IMR-90 (cell line): ENCODE measurements around the gene RPS28. TPM values are rescaled to one million over a fixed set of nuclear protein-coding genes. Genes with fewer than 3 reads are reported as not detected.

ENCODE experiments used
- ATAC-seq: fragments of 200-7000 bp; cut with Tn5 transposase; 2 replicates; pipeline ENCODE4 v1.9.1; 2020; ENCODE audit warnings: low read depth, mild to moderate bottlenecking, moderate library complexity
- BruUV-seq: library from RNA; stranded (reverse); fragments of 400-500 nt; replicated peaks from 2 replicates; lab custom pipeline; 2021; lab: Mats Ljungman, UMichigan
- CTCF ChIA-PET: fragments of 300-600 bp; formaldehyde crosslinking; extraction: SDS; loops from one replicate; lab custom pipeline; 2021; ENCODE audit warnings: antibody characterized with exemption; lab: Yijun Ruan, JAX
- POLR2A ChIA-PET: fragments of 300-600 bp; sonication (Branson Sonifier 250); formaldehyde crosslinking; loops from one replicate; lab custom pipeline; 2022; ENCODE audit warnings: antibody characterized with exemption; ENCODE audit not compliant: unreplicated experiment; lab: Charles Lee
- DNase-seq: peaks from one replicate; pipeline ENCODE4 v3.0.0; 2013
- H2AFZ ChIP-seq: replicated peaks from 2 replicates; pipeline ENCODE3; 2013; ENCODE audit warnings: low read length, mild to moderate bottlenecking; ENCODE audit not compliant: poor library complexity
- H2AK5ac ChIP-seq: 2 replicates; pipeline ENCODE4 v1.6.1; 2013; ENCODE audit warnings: low read depth, low read length, inconsistent platforms
- H2AK9ac ChIP-seq: replicated peaks from 2 replicates; pipeline ENCODE3; 2013; ENCODE audit warnings: mild to moderate bottlenecking, low read depth, low read length, moderate library complexity; ENCODE audit not compliant: poor library complexity
- H2BK120ac ChIP-seq: 2 replicates; pipeline ENCODE4 v1.6.1; 2013; ENCODE audit warnings: low read depth, low read length, inconsistent platforms
- H2BK15ac ChIP-seq: 3 replicates; pipeline ENCODE4 v1.6.1; 2013; ENCODE audit warnings: low read depth, low read length, inconsistent platforms
- H2BK20ac ChIP-seq: 2 replicates; pipeline ENCODE4 v1.6.1; 2013; ENCODE audit warnings: low read depth, mild to moderate bottlenecking, inconsistent platforms, low read length, moderate library complexity
- H2BK5ac ChIP-seq: 2 replicates; pipeline ENCODE4 v1.6.1; 2013; ENCODE audit warnings: mild to moderate bottlenecking, low read depth, low read length, inconsistent platforms; ENCODE audit not compliant: poor library complexity, severe bottlenecking
- H3K14ac ChIP-seq: replicated peaks from 2 replicates; pipeline ENCODE4 v1.6.1; 2013; ENCODE audit warnings: low read depth, low read length, inconsistent platforms
- H3K18ac ChIP-seq: 2 replicates; pipeline ENCODE4 v1.6.1; 2013; ENCODE audit warnings: low read depth, low read length, control low read depth
- H3K23ac ChIP-seq: 2 replicates; pipeline ENCODE4 v1.6.1; 2013; ENCODE audit warnings: low read depth, low read length, inconsistent platforms
- H3K27ac ChIP-seq: 2 replicates; pipeline ENCODE4 v1.5.1; 2013; ENCODE audit warnings: mild to moderate bottlenecking, control low read depth, low read length; ENCODE audit not compliant: insufficient read depth
- H3K27me3 ChIP-seq: 2 replicates; pipeline ENCODE4 v1.6.1; 2013; ENCODE audit warnings: low read length; ENCODE audit not compliant: control insufficient read depth, insufficient read depth
- H3K36me3 ChIP-seq: 2 replicates; pipeline ENCODE4 v1.6.1; 2013; ENCODE audit warnings: low read length, mixed read lengths; ENCODE audit not compliant: control insufficient read depth, insufficient read depth
- H3K4ac ChIP-seq: 2 replicates; pipeline ENCODE4 v1.6.1; 2013; ENCODE audit warnings: low read depth, low read length, inconsistent platforms
- H3K4me1 ChIP-seq: 2 replicates; pipeline ENCODE4 v1.6.1; 2013; ENCODE audit warnings: low read length, mixed read lengths; ENCODE audit not compliant: control insufficient read depth, insufficient read depth
- H3K4me2 ChIP-seq: 2 replicates; pipeline ENCODE4 v1.6.1; 2013; ENCODE audit warnings: low read depth, mild to moderate bottlenecking, control low read depth, low read length, moderate library complexity
- H3K4me3 ChIP-seq: 2 replicates; pipeline ENCODE4 v1.5.1; 2013; ENCODE audit warnings: low read depth, mild to moderate bottlenecking, control low read depth, low read length, moderate library complexity; ENCODE audit not compliant: insufficient read depth
- H3K56ac ChIP-seq: 2 replicates; pipeline ENCODE4 v1.6.1; 2013; ENCODE audit warnings: low read length, inconsistent platforms; ENCODE audit not compliant: insufficient read depth; ENCODE audit errors: extremely low read depth
- H3K79me1 ChIP-seq, 2 experiments: 2 replicates each; pipeline ENCODE4 v1.6.1; 2013; ENCODE audit warnings: low read length in 2 of 2, inconsistent platforms in 1 of 2, low read depth in 1 of 2
- H3K9ac ChIP-seq: 2 replicates; pipeline ENCODE4 v1.6.1; 2013; ENCODE audit warnings: low read depth, low read length, control low read depth
- H3K9me1 ChIP-seq: 2 replicates; pipeline ENCODE4 v1.6.1; 2013; ENCODE audit warnings: low read length, inconsistent platforms; ENCODE audit not compliant: insufficient read depth
- H3K9me3 ChIP-seq: 2 replicates; pipeline ENCODE4 v1.6.1; 2013; ENCODE audit warnings: low read length; ENCODE audit not compliant: control insufficient read depth, insufficient read depth
- H4K20me1 ChIP-seq: 2 replicates; pipeline ENCODE4 v1.6.1; 2013; ENCODE audit warnings: low read length, inconsistent platforms; ENCODE audit not compliant: insufficient read depth
- H4K5ac ChIP-seq: 2 replicates; pipeline ENCODE4 v1.6.1; 2013; ENCODE audit warnings: mild to moderate bottlenecking, low read depth, low read length, control low read depth
- H4K8ac ChIP-seq, 2 experiments: 2 replicates each; pipeline ENCODE4 v1.6.1; 2013; ENCODE audit warnings: low read depth in 2 of 2, low read length in 2 of 2, control low read depth in 1 of 2, inconsistent platforms in 1 of 2
- H4K91ac ChIP-seq: 2 replicates; pipeline ENCODE4 v1.6.1; 2013; ENCODE audit warnings: low read depth, low read length, inconsistent platforms; ENCODE audit not compliant: insufficient read depth
- CEBPB ChIP-seq: IDR thresholded peaks from 2 replicates; pipeline ENCODE4 v1.6.1; 2012; ENCODE audit warnings: low read depth, low read length, improper control_type of control experiment
- ELK1 ChIP-seq: fragments of 150-350 bp; IDR thresholded peaks from 2 replicates; pipeline ENCODE4 v1.6.1; 2016; ENCODE audit warnings: low read depth, mild to moderate bottlenecking, low read length, moderate library complexity, borderline replicate concordance
- MAFK ChIP-seq: IDR thresholded peaks from 2 replicates; pipeline ENCODE4 v1.6.1; 2012; ENCODE audit warnings: low read depth, low read length, improper control_type of control experiment
- RCOR1 ChIP-seq: IDR thresholded peaks from 2 replicates; pipeline ENCODE4 v1.6.1; 2012; ENCODE audit warnings: mild to moderate bottlenecking, low read length, improper control_type of control experiment; ENCODE audit not compliant: insufficient replicate concordance
- SMC3 ChIP-seq: fragments of 150-350 bp; IDR thresholded peaks from 2 replicates; pipeline ENCODE4 v1.6.1; 2016; ENCODE audit warnings: low read depth, mild to moderate bottlenecking, antibody characterized with exemption, low read length, moderate library complexity
- WGBS, 2 experiments: methylation state at CpG; one replicate each; pipeline versions ENCODE4 v1.1.5 to v1.1.7; 2013; ENCODE audit warnings: missing lambda C conversion rate in 2 of 2; ENCODE audit not compliant: insufficient read length in 1 of 2; ENCODE audit errors: extremely low coverage in 2 of 2; 5-methylcytosine and 5-hydroxymethylcytosine counted together
- dilution Hi-C: fragments of 300-500 bp; cut with HindIII; formaldehyde crosslinking; loops from one replicate; pipeline ENCODE4 v1.14.3; 2018; ENCODE audit warnings: low sequenced_read_pairs; ENCODE audit not compliant: unreplicated experiment
- in situ Hi-C: fragments of 300-500 bp; cut with MboI; formaldehyde crosslinking; loops from 3 replicates; pipeline ENCODE4 v1.14.3; 2019; ENCODE audit warnings: low sequenced_read_pairs, inconsistent platforms, mixed read lengths
- intact Hi-C: fragments of 100-400 bp; cut with micrococcal nuclease; formaldehyde crosslinking; loops from 2 replicates; pipeline ENCODE4 v1.10.0; 2022
- polyA plus RNA-seq, 3 experiments: library from polyadenylated mRNA; depleted of rRNA; stranded (reverse); fragments of >200 nt; gene quantifications; 2 replicates each; pipeline ENCODE4 v1.2.3, GENCODE V29; 2012; ENCODE audit warnings: low replicate concordance in 1 of 3
- total RNA-seq: library from RNA; depleted of rRNA; stranded (reverse); fragments of >200 nt; gene quantifications from 2 replicates; pipeline ENCODE4 v1.2.3, GENCODE V29; 2012

RPS28 gene
- total and polyA plus RNA-seq, 2 of the 4 experiments (the other 2 are of a cell fraction) = 143 to 643 TPM

GRCh38 chr19:8307965-8308866 lies 13.1 kb upstream of the RPS28 start, which contains the start of gene CD320 (continued):
- TF ChIP-seq ELK1 = no peak

- no TSS peak for BruUV-seq
- H2BK20ac ChIP-seq = no peak overlapping the region
- CTCF ChIA-PET = no interaction called here
- no peak overlapping the region for H3K14ac ChIP-seq
- in situ Hi-C loops (no loop called here), intact Hi-C loops (no loop called here), dilution Hi-C loops (no loop called here)
- no peak overlapping the region for H3K18ac ChIP-seq
- no peak overlapping the region for H4K5ac ChIP-seq
- H2BK15ac ChIP-seq = no peak overlapping the region
- H3K27ac ChIP-seq = no peak overlapping the region
- H2BK5ac ChIP-seq = no peak overlapping the region
- H3K56ac ChIP-seq = no peak overlapping the region
- no peaks in the 10 kb centered on the region for H3K27me3 ChIP-seq
- H3K4me3 ChIP-seq = no peak overlapping the region
- DNase-seq = no peak
- peaks cover 6 to 22% of the 10 kb centered on the region in 2 experiments; a peak in 3 of 4 replicates for H3K79me1 ChIP-seq
- 81% methylated on average over 9 of the region's 17 CpGs; no CpG with 5 or more reads in 1 of the 2 experiments for WGBS, 2 experiments
- H3K9ac ChIP-seq = no peak overlapping the region
- H4K91ac ChIP-seq = no peak overlapping the region
- peaks cover 5% of the 10 kb centered on the region for H3K4me1 ChIP-seq
- H2BK120ac ChIP-seq = no peak overlapping the region
- H3K36me3 ChIP-seq = peaks cover 16% of the 10 kb centered on the region
- H4K8ac ChIP-seq = no peak overlapping the region
- H3K9me3 ChIP-seq = no peaks in the 10 kb centered on the region
- no peaks in the 10 kb centered on the region for H4K20me1 ChIP-seq
- no peak overlapping the region for H2AFZ ChIP-seq
- no peak for ATAC-seq
- H3K9me1 ChIP-seq = peaks cover 3% of the 10 kb centered on the region
- POLR2A ChIA-PET = no interaction called here
- no peak overlapping the region for H2AK9ac ChIP-seq
- H3K4ac ChIP-seq = no peak overlapping the region
- no peak overlapping the region; the same call in 1 of the 2 replicates for H2AK5ac ChIP-seq
- H3K4me2 ChIP-seq = no peak overlapping the region
- TF ChIP-seq SMC3 = no peak
- no peak for TF ChIP-seq CEBPB
- no peak for TF ChIP-seq MAFK
- no peak for TF ChIP-seq RCOR1
- no peak overlapping the region for H3K23ac ChIP-seq
Observed at GRCh38 chr19:8308891-8309291, 12.4 kb upstream of the RPS28 start.
